MM.1S (cell line): ENCODE measurements around the gene ZFPL1.

ENCODE experiments used
- EZH2phosphoT487 ChIP-seq: fragments of 300-600 bp; sonication (generic); IDR thresholded peaks from 2 replicates; pipeline ENCODE4 v1.6.1; 2018; ENCODE audit warnings: antibody characterized with exemption, low read length
- TF ChIP-seq, protein P1 (sequence below): fragments of 300-600 bp; sonication (generic); IDR thresholded peaks from 2 replicates; pipeline ENCODE4 v1.5.1; 2016; ENCODE audit warnings: antibody characterized with exemption, low read length, mixed read lengths

DNA sequence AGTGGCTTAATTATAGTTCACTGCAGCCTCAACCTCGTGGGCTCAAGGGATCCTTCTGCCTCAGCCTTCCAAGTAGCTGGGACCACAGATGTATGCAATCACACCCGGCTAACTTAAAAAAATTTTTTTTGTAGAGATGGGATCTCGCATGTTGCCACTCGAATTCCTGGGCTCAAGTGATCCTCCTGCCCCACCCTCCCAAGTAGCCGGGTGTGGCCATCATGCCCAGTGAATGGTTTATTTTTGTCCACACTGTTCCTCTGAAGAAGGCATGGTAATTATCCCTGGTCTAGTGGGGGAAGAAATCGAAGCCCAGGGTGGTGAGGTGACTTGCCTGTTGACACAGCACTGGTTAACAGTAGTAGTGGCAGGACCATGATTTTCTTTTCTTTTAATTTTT, 41.1 kb upstream of the ZFPL1 start:
- TF ChIP-seq, protein P1, sequence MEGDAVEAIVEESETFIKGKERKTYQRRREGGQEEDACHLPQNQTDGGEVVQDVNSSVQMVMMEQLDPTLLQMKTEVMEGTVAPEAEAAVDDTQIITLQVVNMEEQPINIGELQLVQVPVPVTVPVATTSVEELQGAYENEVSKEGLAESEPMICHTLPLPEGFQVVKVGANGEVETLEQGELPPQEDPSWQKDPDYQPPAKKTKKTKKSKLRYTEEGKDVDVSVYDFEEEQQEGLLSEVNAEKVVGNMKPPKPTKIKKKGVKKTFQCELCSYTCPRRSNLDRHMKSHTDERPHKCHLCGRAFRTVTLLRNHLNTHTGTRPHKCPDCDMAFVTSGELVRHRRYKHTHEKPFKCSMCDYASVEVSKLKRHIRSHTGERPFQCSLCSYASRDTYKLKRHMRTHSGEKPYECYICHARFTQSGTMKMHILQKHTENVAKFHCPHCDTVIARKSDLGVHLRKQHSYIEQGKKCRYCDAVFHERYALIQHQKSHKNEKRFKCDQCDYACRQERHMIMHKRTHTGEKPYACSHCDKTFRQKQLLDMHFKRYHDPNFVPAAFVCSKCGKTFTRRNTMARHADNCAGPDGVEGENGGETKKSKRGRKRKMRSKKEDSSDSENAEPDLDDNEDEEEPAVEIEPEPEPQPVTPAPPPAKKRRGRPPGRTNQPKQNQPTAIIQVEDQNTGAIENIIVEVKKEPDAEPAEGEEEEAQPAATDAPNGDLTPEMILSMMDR = no peak
- no peak for TF ChIP-seq EZH2phosphoT487
